Central memory CD8-positive, alpha-beta T cell (primary cell): ENCODE measurements around the gene ME3.

Source experiments
- ATAC-seq: fragments of 150-1000 bp; cut with Tn5 transposase; replicated peaks from 2 replicates; pipeline ENCODE4 v1.10.0; 2022; ENCODE audit warnings: mild to moderate bottlenecking, moderate FRiP score, moderate number of reproducible peaks; ENCODE audit not compliant: poor library complexity, severe bottlenecking; ENCODE audit errors: extremely low read depth
- DNase-seq, 2 donors: peaks; one replicate each; pipeline ENCODE4 v3.0.0; 2021; ENCODE audit warnings: low spot score in 2 of 2
- H3K27ac Mint-ChIP-seq: one replicate; pipeline ENCODE4 v1.8.0; 2022; ENCODE audit warnings: low read depth, mild to moderate bottlenecking, moderate library complexity, mixed read lengths
- H3K27me3 Mint-ChIP-seq: one replicate; pipeline ENCODE4 v1.8.0; 2022; ENCODE audit warnings: mixed read lengths
- H3K36me3 Mint-ChIP-seq: one replicate; pipeline ENCODE4 v1.8.0; 2022; ENCODE audit warnings: mild to moderate bottlenecking, moderate library complexity, mixed read lengths; ENCODE audit not compliant: insufficient read depth
- H3K4me1 Mint-ChIP-seq: one replicate; pipeline ENCODE4 v1.8.0; 2022; ENCODE audit warnings: mixed read lengths
- H3K4me3 Mint-ChIP-seq: one replicate; pipeline ENCODE4 v1.8.0; 2022; ENCODE audit warnings: mild to moderate bottlenecking, moderate library complexity, mixed read lengths
- H3K9me3 Mint-ChIP-seq: one replicate; pipeline ENCODE4 v1.8.0; 2022; ENCODE audit warnings: mixed read lengths

Gene ME3

GRCh38 chr11:86704710-86705109 is 32.3 kb upstream of the ME3 start:
- peaks cover under 1% of the 10 kb centered on the region for H3K9me3 Mint-ChIP-seq
- H3K27ac Mint-ChIP-seq = no peak overlapping the region
- H3K36me3 Mint-ChIP-seq = no peaks in the 10 kb centered on the region
- H3K27me3 Mint-ChIP-seq = peaks cover 57% of the 10 kb centered on the region
- no peak overlapping the region for H3K4me3 Mint-ChIP-seq
- no peak for ATAC-seq
- DNase-seq = no peak
- no peaks in the 10 kb centered on the region for H3K4me1 Mint-ChIP-seq

GRCh38 chr11:86703987-86704386 is 31.6 kb upstream of the ME3 start:
- Mint-ChIP-seq H3K36me3 (no peaks in the 10 kb centered on the region), H3K4me3 (no peak overlapping the region), H3K9me3 (no peaks in the 10 kb centered on the region), H3K4me1 (no peaks in the 10 kb centered on the region), H3K27me3 (peaks cover 52% of the 10 kb centered on the region), H3K27ac (no peak overlapping the region)
- ATAC-seq (no peak), DNase-seq (no peak)

GRCh38 chr11:86702220-86702983 is 30.0 kb upstream of the ME3 start:
- H3K9me3 Mint-ChIP-seq = no peaks in the 10 kb centered on the region
- H3K4me3 Mint-ChIP-seq = no peak overlapping the region
- DNase-seq = no peak
- no peak for ATAC-seq
- no peak overlapping the region for H3K27ac Mint-ChIP-seq
- no peaks in the 10 kb centered on the region for H3K36me3 Mint-ChIP-seq
- H3K4me1 Mint-ChIP-seq = no peaks in the 10 kb centered on the region
- peaks cover 39% of the 10 kb centered on the region for H3K27me3 Mint-ChIP-seq

GRCh38 chr11:86699040-86699791 is 26.8 kb upstream of the ME3 start:
- Mint-ChIP-seq H3K27me3 (peaks cover 8% of the 10 kb centered on the region), H3K9me3 (no peaks in the 10 kb centered on the region), H3K36me3 (no peaks in the 10 kb centered on the region), H3K4me1 (no peaks in the 10 kb centered on the region), H3K4me3 (no peak overlapping the region), H3K27ac (no peak overlapping the region)
- DNase-seq (no peak), ATAC-seq (no peak)

- no peak for DNase-seq
- no peaks in the 10 kb centered on the region for H3K9me3 Mint-ChIP-seq
- no peak for ATAC-seq
- no peaks in the 10 kb centered on the region for H3K36me3 Mint-ChIP-seq
- no peak overlapping the region for H3K27ac Mint-ChIP-seq
- peaks cover 5% of the 10 kb centered on the region for H3K27me3 Mint-ChIP-seq
- no peaks in the 10 kb centered on the region for H3K4me1 Mint-ChIP-seq
- no peak overlapping the region for H3K4me3 Mint-ChIP-seq
Measured at GRCh38 chr11:86698639-86699038, 26.2 kb upstream of the ME3 start.

- ATAC-seq = no peak
- no peaks in the 10 kb centered on the region for H3K36me3 Mint-ChIP-seq
- H3K4me1 Mint-ChIP-seq = no peaks in the 10 kb centered on the region
- H3K27me3 Mint-ChIP-seq = peaks cover 18% of the 10 kb centered on the region
- no peak overlapping the region for H3K4me3 Mint-ChIP-seq
- DNase-seq = no peak
- H3K27ac Mint-ChIP-seq = no peak overlapping the region
- H3K9me3 Mint-ChIP-seq = no peaks in the 10 kb centered on the region
Measured at GRCh38 chr11:86696451-86696850, 24.0 kb upstream of the ME3 start.

- no peaks in the 10 kb centered on the region for H3K36me3 Mint-ChIP-seq
- no peak overlapping the region for H3K27ac Mint-ChIP-seq
- ATAC-seq (no peak), DNase-seq (no peak)
- H3K4me3 Mint-ChIP-seq = no peak overlapping the region
- peaks cover 20% of the 10 kb centered on the region for H3K27me3 Mint-ChIP-seq
- H3K4me1 Mint-ChIP-seq = no peaks in the 10 kb centered on the region
- no peaks in the 10 kb centered on the region for H3K9me3 Mint-ChIP-seq
Measured at GRCh38 chr11:86696004-86696403, 23.6 kb upstream of the ME3 start.

GRCh38 chr11:86695373-86695772 is 23.0 kb upstream of the ME3 start:
- Mint-ChIP-seq H3K4me3 (no peak overlapping the region), H3K36me3 (no peaks in the 10 kb centered on the region), H3K4me1 (no peaks in the 10 kb centered on the region), H3K9me3 (no peaks in the 10 kb centered on the region), H3K27ac (no peak overlapping the region), H3K27me3 (peaks cover 20% of the 10 kb centered on the region)
- no peak for ATAC-seq
- no peak for DNase-seq

GRCh38 chr11:86693518-86693917 is 21.1 kb upstream of the ME3 start:
- H3K27ac Mint-ChIP-seq = no peak overlapping the region
- DNase-seq (no peak), ATAC-seq (no peak)
- H3K36me3 Mint-ChIP-seq = no peaks in the 10 kb centered on the region
- H3K9me3 Mint-ChIP-seq = no peaks in the 10 kb centered on the region
- H3K4me3 Mint-ChIP-seq = no peak overlapping the region
- H3K27me3 Mint-ChIP-seq = peaks cover 20% of the 10 kb centered on the region
- no peaks in the 10 kb centered on the region for H3K4me1 Mint-ChIP-seq

GRCh38 chr11:86692746-86693145 is 20.3 kb upstream of the ME3 start:
- DNase-seq = no peak
- H3K4me3 Mint-ChIP-seq = no peak overlapping the region
- ATAC-seq = no peak
- H3K36me3 Mint-ChIP-seq = no peaks in the 10 kb centered on the region
- H3K4me1 Mint-ChIP-seq = no peaks in the 10 kb centered on the region
- no peak overlapping the region for H3K27ac Mint-ChIP-seq
- peaks cover 20% of the 10 kb centered on the region for H3K27me3 Mint-ChIP-seq
- H3K9me3 Mint-ChIP-seq = no peaks in the 10 kb centered on the region

- Mint-ChIP-seq H3K4me3 (no peak overlapping the region), H3K27ac (no peak overlapping the region), H3K4me1 (no peaks in the 10 kb centered on the region), H3K36me3 (no peaks in the 10 kb centered on the region), H3K9me3 (no peaks in the 10 kb centered on the region), H3K27me3 (peaks cover 20% of the 10 kb centered on the region)
- DNase-seq (no peak), ATAC-seq (no peak)
Measured at GRCh38 chr11:86692317-86692716, 19.9 kb upstream of the ME3 start.

- H3K9me3 Mint-ChIP-seq = no peaks in the 10 kb centered on the region
- no peaks in the 10 kb centered on the region for H3K4me1 Mint-ChIP-seq
- H3K4me3 Mint-ChIP-seq = no peak overlapping the region
- DNase-seq (no peak), ATAC-seq (no peak)
- no peak overlapping the region for H3K27ac Mint-ChIP-seq
- H3K36me3 Mint-ChIP-seq = no peaks in the 10 kb centered on the region
- H3K27me3 Mint-ChIP-seq = peaks cover 16% of the 10 kb centered on the region
Measured at GRCh38 chr11:86688398-86689179, 16.2 kb upstream of the ME3 start.
